Endodermal cell (in vitro differentiated cells): ENCODE results near the gene RGS19. TPM values are rescaled to one million over a fixed set of nuclear protein-coding genes. Genes with fewer than 3 reads are reported as not detected.

Source experiments
- DNase-seq: peaks from one replicate; pipeline ENCODE4 v3.0.0-alpha.2; 2017
- H3K27ac ChIP-seq: 2 replicates; pipeline ENCODE4 v1.5.1; 2013; ENCODE audit warnings: mild to moderate bottlenecking, low read depth, low read length, moderate library complexity
- H3K27me3 ChIP-seq: 2 replicates; pipeline ENCODE4 v1.6.1; 2013; ENCODE audit warnings: mild to moderate bottlenecking, low read length, moderate library complexity; ENCODE audit not compliant: insufficient read depth, control insufficient read depth, poor library complexity, severe bottlenecking
- H3K36me3 ChIP-seq: 2 replicates; pipeline ENCODE4 v1.7.0; 2013; ENCODE audit warnings: mild to moderate bottlenecking, low read length, moderate library complexity; ENCODE audit not compliant: control insufficient read depth, insufficient read depth
- H3K4me1 ChIP-seq: one replicate; pipeline ENCODE4 v1.7.0; 2013; ENCODE audit warnings: low read length; ENCODE audit not compliant: control insufficient read depth, insufficient read depth
- H3K4me3 ChIP-seq: 2 replicates; pipeline ENCODE4 v1.5.1; 2013; ENCODE audit warnings: mild to moderate bottlenecking, low read length, moderate library complexity
- H3K9ac ChIP-seq: 2 replicates; pipeline ENCODE4 v1.6.1; 2013; ENCODE audit warnings: mild to moderate bottlenecking, low read length, moderate library complexity; ENCODE audit not compliant: poor library complexity, severe bottlenecking; ENCODE audit errors: extremely low read depth
- H3K9me3 ChIP-seq: 2 replicates; pipeline ENCODE4 v1.6.1; 2013; ENCODE audit warnings: mild to moderate bottlenecking, low read length, moderate library complexity; ENCODE audit not compliant: control insufficient read depth
- H3K27ac Mint-ChIP-seq: 2 replicates; pipeline ENCODE4 v1.8.0; 2020; ENCODE audit warnings: mixed read lengths
- H3K27me3 Mint-ChIP-seq: 2 replicates; pipeline ENCODE4 v1.8.0; 2021; ENCODE audit warnings: mild to moderate bottlenecking, mixed read lengths; ENCODE audit not compliant: insufficient read depth
- H3K36me3 Mint-ChIP-seq: 2 replicates; pipeline ENCODE4 v1.8.0; 2020; ENCODE audit warnings: low read depth, mixed read lengths
- H3K4me1 Mint-ChIP-seq: 2 replicates; pipeline ENCODE4 v1.8.0; 2020; ENCODE audit warnings: mixed read lengths
- H3K4me3 Mint-ChIP-seq: 2 replicates; pipeline ENCODE4 v1.8.0; 2020; ENCODE audit warnings: mild to moderate bottlenecking, moderate library complexity, mixed read lengths
- H3K9me3 Mint-ChIP-seq: 2 replicates; pipeline ENCODE4 v1.8.0; 2020; ENCODE audit warnings: mild to moderate bottlenecking, mixed read lengths
- CTCF ChIP-seq: fragments of 200-600 bp; sonication (generic); conservative IDR thresholded peaks from 2 replicates; pipeline ENCODE4 v1.5.0; 2021; ENCODE audit warnings: antibody characterized with exemption, mild to moderate bottlenecking
- WGBS, 2 experiments: methylation state at CpG; one replicate each; pipeline versions ENCODE4 v1.1.5 to v1.1.7; 2013; ENCODE audit warnings: missing lambda C conversion rate in 2 of 2, mixed read lengths in 1 of 2; ENCODE audit not compliant: insufficient coverage in 1 of 2, insufficient read length in 1 of 2; 5-methylcytosine and 5-hydroxymethylcytosine counted together
- total RNA-seq, 2 donors: library from RNA; stranded (reverse); fragmentation: NEBNext Ultra II Directional in 1 of 2; extraction: Animal tissue kit (Norgen Biotek cat#: 25700) in 1 of 2; gene quantifications; 2 replicates in 1 of 2; 3 replicates in 1 of 2; pipeline ENCODE4 v1.2.1, GENCODE V29; 2021

Gene RGS19
- total RNA-seq, 2 donors from 2014 or later: 14.6 to 15.8 TPM

DNA sequence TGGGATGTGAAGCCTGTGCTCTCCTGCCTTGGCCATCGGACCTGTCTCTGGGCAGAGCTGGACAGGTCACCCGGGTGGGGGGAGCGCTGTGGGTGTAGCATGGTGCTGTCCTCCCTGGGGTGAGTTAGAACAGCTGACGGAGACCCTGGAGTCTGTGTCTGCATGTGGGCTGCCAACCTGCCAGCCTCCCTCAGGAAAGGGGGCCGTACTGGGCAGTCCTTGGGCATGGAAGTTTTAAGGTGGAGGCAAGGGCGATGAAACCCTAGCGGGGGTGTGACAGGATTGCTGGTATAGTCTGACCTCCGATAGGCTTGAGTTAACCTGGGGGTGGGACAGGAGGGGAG lies 32.3 kb downstream of the RGS19 start:
- TF ChIP-seq CTCF: no peak
- H3K9me3 Mint-ChIP-seq: no peaks in the 10 kb centered on the region
- no peak overlapping the region for H3K9ac ChIP-seq
- peaks cover 26% of the 10 kb centered on the region for H3K27me3 ChIP-seq
- peaks cover 55% of the 10 kb centered on the region for H3K27me3 Mint-ChIP-seq
- no peaks in the 10 kb centered on the region for H3K36me3 Mint-ChIP-seq
- 92 to 94% methylated on average over 5 to 8 of the region's 8 CpGs for WGBS, 2 experiments
- H3K4me3 ChIP-seq: no peak overlapping the region
- no peak overlapping the region for H3K27ac Mint-ChIP-seq
- peaks cover 12% of the 10 kb centered on the region for H3K4me1 Mint-ChIP-seq
- H3K4me1 ChIP-seq: peaks cover 14% of the 10 kb centered on the region
- H3K36me3 ChIP-seq: no peaks in the 10 kb centered on the region
- no peak overlapping the region for H3K27ac ChIP-seq
- H3K4me3 Mint-ChIP-seq: no peak overlapping the region
- DNase-seq: no peak
- no peaks in the 10 kb centered on the region for H3K9me3 ChIP-seq

- WGBS, 2 experiments: 74 to 85% methylated on average over 5 to 11 of the region's 11 CpGs
- H3K27me3 ChIP-seq: peaks cover 41% of the 10 kb centered on the region
Measured at GRCh38 chr20:64045346-64046011, 33.8 kb downstream of the RGS19 start.

DNA sequence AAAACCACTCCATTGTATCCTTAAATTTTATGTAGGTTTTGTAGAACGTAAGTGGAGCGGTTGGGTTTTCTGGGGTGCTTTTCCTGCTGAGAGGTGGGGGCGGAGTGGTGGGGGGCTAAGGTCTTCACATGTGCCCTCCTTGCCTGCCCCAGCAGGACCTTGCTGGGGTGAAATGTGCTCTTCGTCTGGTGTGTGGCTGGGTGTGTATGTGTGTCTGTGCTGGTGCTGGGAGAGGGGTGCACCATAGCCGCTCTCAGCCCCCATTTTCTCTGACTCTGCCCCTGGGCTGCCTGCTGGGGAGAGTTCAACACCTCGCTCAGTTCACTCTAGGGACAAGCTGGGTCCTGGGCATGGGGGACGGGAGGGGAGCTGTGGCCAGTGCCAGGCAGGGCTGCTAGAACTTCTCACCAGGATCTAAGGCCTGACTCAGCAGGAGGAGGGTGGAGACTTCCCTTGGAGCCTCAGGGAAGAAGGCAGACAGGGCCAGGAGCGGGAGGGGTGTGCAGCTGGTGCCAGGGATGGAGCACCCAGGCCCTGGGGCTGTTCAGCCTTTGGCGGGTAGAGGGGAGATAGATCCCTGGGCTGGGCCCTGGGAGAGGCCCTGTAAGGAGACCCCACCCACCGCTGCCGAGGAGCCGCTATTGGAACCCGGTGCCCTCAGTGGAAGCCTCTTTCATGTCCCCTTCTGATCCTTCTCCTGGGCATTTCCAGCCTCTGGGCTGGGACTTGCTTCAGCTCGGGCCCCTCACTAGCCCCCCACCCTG lies 34.7 kb downstream of the RGS19 start:
- no peak overlapping the region for H3K9ac ChIP-seq
- H3K27ac ChIP-seq: no peak overlapping the region
- H3K36me3 ChIP-seq: no peaks in the 10 kb centered on the region
- WGBS, 2 experiments: 86 to 88% methylated on average over 9 to 14 of the region's 14 CpGs
- peak; percentile 62 for DNase-seq
- H3K4me3 ChIP-seq: no peak overlapping the region
- TF ChIP-seq CTCF: no peak
- Mint-ChIP-seq H3K27me3 (peaks cover 57% of the 10 kb centered on the region), H3K4me1 (peaks cover 12% of the 10 kb centered on the region), H3K36me3 (no peaks in the 10 kb centered on the region), H3K9me3 (no peaks in the 10 kb centered on the region), H3K4me3 (no peak overlapping the region), H3K27ac (no peak overlapping the region)
- peaks cover 13% of the 10 kb centered on the region for H3K4me1 ChIP-seq
- H3K27me3 ChIP-seq: peaks cover 50% of the 10 kb centered on the region
- no peaks in the 10 kb centered on the region for H3K9me3 ChIP-seq

More at GRCh38 chr20:64045346-64046011, 33.8 kb downstream of the RGS19 start:
- peaks cover 54% of the 10 kb centered on the region for H3K27me3 Mint-ChIP-seq
- H3K4me1 ChIP-seq: peaks cover 16% of the 10 kb centered on the region
- H3K9ac ChIP-seq: no peak overlapping the region
- H3K4me3 Mint-ChIP-seq: no peak overlapping the region
- no peak overlapping the region for H3K27ac ChIP-seq
- no peaks in the 10 kb centered on the region for H3K36me3 ChIP-seq
- H3K4me1 Mint-ChIP-seq: peaks cover 12% of the 10 kb centered on the region
- no peaks in the 10 kb centered on the region for H3K36me3 Mint-ChIP-seq
- peak; percentile 72 for DNase-seq
- H3K9me3 Mint-ChIP-seq: no peaks in the 10 kb centered on the region
- no peak overlapping the region for H3K4me3 ChIP-seq
- no peaks in the 10 kb centered on the region for H3K9me3 ChIP-seq
- no peak overlapping the region for H3K27ac Mint-ChIP-seq
- no peak for TF ChIP-seq CTCF
